ENCODE data around the gene USP50.
"Not testable (repeated sequence)": the region's sequence is repeated elsewhere in the genome, so short reads cannot be mapped to it uniquely, and the experiment has no call there.

USP50 gene

GRCh38 chr15:50496692-50497091 lies 49.8 kb downstream of the USP50 start:
- no peak for ATAC-seq
- no peak for TF ChIP-seq ZNF70 (CRISPR knock-in tag; IDR thresholded peaks at IDR 0.05)
- no peak for TF ChIP-seq ZNF8 (CRISPR knock-in tag; IDR thresholded peaks at IDR 0.05)
- TF ChIP-seq, protein P1, sequence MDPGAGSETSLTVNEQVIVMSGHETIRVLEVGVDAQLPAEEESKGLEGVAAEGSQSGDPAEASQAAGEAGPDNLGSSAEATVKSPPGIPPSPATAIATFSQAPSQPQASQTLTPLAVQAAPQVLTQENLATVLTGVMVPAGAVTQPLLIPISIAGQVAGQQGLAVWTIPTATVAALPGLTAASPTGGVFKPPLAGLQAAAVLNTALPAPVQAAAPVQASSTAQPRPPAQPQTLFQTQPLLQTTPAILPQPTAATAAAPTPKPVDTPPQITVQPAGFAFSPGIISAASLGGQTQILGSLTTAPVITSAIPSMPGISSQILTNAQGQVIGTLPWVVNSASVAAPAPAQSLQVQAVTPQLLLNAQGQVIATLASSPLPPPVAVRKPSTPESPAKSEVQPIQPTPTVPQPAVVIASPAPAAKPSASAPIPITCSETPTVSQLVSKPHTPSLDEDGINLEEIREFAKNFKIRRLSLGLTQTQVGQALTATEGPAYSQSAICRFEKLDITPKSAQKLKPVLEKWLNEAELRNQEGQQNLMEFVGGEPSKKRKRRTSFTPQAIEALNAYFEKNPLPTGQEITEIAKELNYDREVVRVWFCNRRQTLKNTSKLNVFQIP (CRISPR knock-in tag; IDR thresholded peaks at IDR 0.05; ENCODE audit: borderline replicate concordance, low read depth) = no peak
- TF ChIP-seq OSR1 (CRISPR knock-in tag; IDR thresholded peaks at IDR 0.05) = no peak
- no peak for TF ChIP-seq TSHZ2 (CRISPR knock-in tag; IDR thresholded peaks at IDR 0.05)
- no peak for TF ChIP-seq ZFP30 (CRISPR knock-in tag; IDR thresholded peaks at IDR 0.05)
- no peak for TF ChIP-seq TOX (CRISPR knock-in tag; IDR thresholded peaks at IDR 0.05; ENCODE audit: borderline replicate concordance)
- no peak for TF ChIP-seq CSDC2 (CRISPR knock-in tag; IDR thresholded peaks at IDR 0.05)
- no peak for TF ChIP-seq PPARA (CRISPR knock-in tag; IDR thresholded peaks at IDR 0.05; ENCODE audit: borderline replicate concordance)
- no peak for TF ChIP-seq ISL1 (CRISPR knock-in tag; IDR thresholded peaks at IDR 0.05)
- TF ChIP-seq TCF4 (CRISPR knock-in tag; IDR thresholded peaks at IDR 0.05; ENCODE audit: borderline replicate concordance) = no peak

DNA sequence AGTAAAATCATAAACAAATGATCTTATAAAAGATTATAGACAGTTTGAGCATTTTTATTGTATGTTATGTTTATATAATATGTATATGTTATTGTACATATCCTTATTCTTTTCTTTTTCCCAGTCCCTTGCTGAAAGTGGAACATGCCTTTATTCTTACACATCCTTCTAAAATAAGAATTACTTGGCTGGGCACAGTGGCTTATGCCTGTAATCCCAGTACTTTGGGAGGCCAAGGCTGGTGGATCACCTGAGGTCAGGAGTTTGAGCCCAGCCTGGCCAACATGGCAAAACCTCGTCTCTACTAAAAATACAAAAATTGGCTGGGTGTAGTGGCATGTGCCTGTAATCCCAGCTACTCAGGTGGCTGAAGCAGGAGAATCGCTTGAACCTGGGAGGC lies 51.9 kb downstream of the USP50 start:
- not testable (repeated sequence) for ATAC-seq

GRCh38 chr15:50493625-50494024 lies 52.8 kb downstream of the USP50 start:
- no peak for ATAC-seq

More at GRCh38 chr15:50493625-50494024, 52.8 kb downstream of the USP50 start:
- no peak for TF ChIP-seq ESRRG (CRISPR knock-in tag; IDR thresholded peaks at IDR 0.05)
- no peak for TF ChIP-seq SNAI2 (CRISPR knock-in tag; IDR thresholded peaks at IDR 0.05)
- no peak for TF ChIP-seq RARB (CRISPR knock-in tag; IDR thresholded peaks at IDR 0.05)
- TF ChIP-seq CSDC2 (CRISPR knock-in tag; IDR thresholded peaks at IDR 0.05) = no peak
- TF ChIP-seq ZFP3 (CRISPR knock-in tag; IDR thresholded peaks at IDR 0.05) = no peak
- TF ChIP-seq ZC3H10 (CRISPR knock-in tag; IDR thresholded peaks at IDR 0.05) = no peak
- TF ChIP-seq PPARA (CRISPR knock-in tag; IDR thresholded peaks at IDR 0.05; ENCODE audit: borderline replicate concordance) = no peak
- TF ChIP-seq ISL1 (CRISPR knock-in tag; IDR thresholded peaks at IDR 0.05) = no peak
- TF ChIP-seq PATZ1 (CRISPR knock-in tag; IDR thresholded peaks at IDR 0.05; ENCODE audit: borderline replicate concordance) = no peak
- no peak for TF ChIP-seq CSRNP3 (CRISPR knock-in tag; IDR thresholded peaks at IDR 0.05)
- TF ChIP-seq, protein P2, sequence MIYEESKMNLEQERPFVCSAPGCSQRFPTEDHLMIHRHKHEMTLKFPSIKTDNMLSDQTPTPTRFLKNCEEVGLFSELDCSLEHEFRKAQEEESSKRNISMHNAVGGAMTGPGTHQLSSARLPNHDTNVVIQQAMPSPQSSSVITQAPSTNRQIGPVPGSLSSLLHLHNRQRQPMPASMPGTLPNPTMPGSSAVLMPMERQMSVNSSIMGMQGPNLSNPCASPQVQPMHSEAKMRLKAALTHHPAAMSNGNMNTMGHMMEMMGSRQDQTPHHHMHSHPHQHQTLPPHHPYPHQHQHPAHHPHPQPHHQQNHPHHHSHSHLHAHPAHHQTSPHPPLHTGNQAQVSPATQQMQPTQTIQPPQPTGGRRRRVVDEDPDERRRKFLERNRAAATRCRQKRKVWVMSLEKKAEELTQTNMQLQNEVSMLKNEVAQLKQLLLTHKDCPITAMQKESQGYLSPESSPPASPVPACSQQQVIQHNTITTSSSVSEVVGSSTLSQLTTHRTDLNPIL (CRISPR knock-in tag; IDR thresholded peaks at IDR 0.05; ENCODE audit: low read depth) = no peak
- TF ChIP-seq TOX (CRISPR knock-in tag; IDR thresholded peaks at IDR 0.05; ENCODE audit: borderline replicate concordance) = no peak
- TF ChIP-seq TCF4 (CRISPR knock-in tag; IDR thresholded peaks at IDR 0.05; ENCODE audit: borderline replicate concordance) = no peak
